GM19351 (cell line): ENCODE results near the gene ACTR3C.
A peak's percentile ranks its signal among the peaks of the same experiment; 100 is the strongest.
"Not testable (repeated sequence)": the region's sequence is repeated elsewhere in the genome, so short reads cannot be mapped to it uniquely, and the experiment has no call there.

Source experiments
- ATAC-seq: cut with Tn5 transposase; IDR thresholded peaks from one replicate; pipeline ENCODE4 v1.9.1; 2021; ENCODE audit warnings: mild to moderate bottlenecking, moderate library complexity; ENCODE audit not compliant: unreplicated experiment

ACTR3C gene

GRCh38 chr7:150287815-150288214 is 35.5 kb downstream of the ACTR3C start:
- not testable (repeated sequence) for ATAC-seq

GRCh38 chr7:150285849-150286754 is 37.2 kb downstream of the ACTR3C start:
- peak; percentile 60 for ATAC-seq

- ATAC-seq, result not testable (repeated sequence)
Measured at GRCh38 chr7:150283608-150284007, 39.7 kb downstream of the ACTR3C start.

- ATAC-seq, result not testable (repeated sequence)
Measured at GRCh38 chr7:150283111-150283510, 40.2 kb downstream of the ACTR3C start.

GRCh38 chr7:150281681-150282403 is 41.5 kb downstream of the ACTR3C start:
- ATAC-seq, result not testable (repeated sequence)

- ATAC-seq, result not testable (repeated sequence)
Measured at GRCh38 chr7:150278383-150278782, 45.0 kb downstream of the ACTR3C start.

GRCh38 chr7:150276132-150276695 is 47.1 kb downstream of the ACTR3C start:
- ATAC-seq, result peak; percentile 67

- not testable (repeated sequence) for ATAC-seq
Measured at GRCh38 chr7:150271898-150272297, 51.4 kb downstream of the ACTR3C start.

GRCh38 chr7:150270101-150270824 is 53.1 kb downstream of the ACTR3C start:
- not testable (repeated sequence) for ATAC-seq

- ATAC-seq, result not testable (repeated sequence)
Measured at GRCh38 chr7:150268798-150269197, 54.5 kb downstream of the ACTR3C start.

- ATAC-seq, result not testable (repeated sequence)
Measured at GRCh38 chr7:150268287-150268686, 55.1 kb downstream of the ACTR3C start.

GRCh38 chr7:150266953-150267665 is 56.2 kb downstream of the ACTR3C start:
- ATAC-seq, result not testable (repeated sequence)

- ATAC-seq, result not testable (repeated sequence)
Measured at GRCh38 chr7:150262656-150263055, 60.7 kb downstream of the ACTR3C start.

GRCh38 chr7:150247745-150248144 is 75.6 kb downstream of the ACTR3C start:
- ATAC-seq, result not testable (repeated sequence)

- ATAC-seq, result not testable (repeated sequence)
Measured at GRCh38 chr7:150245208-150245607, 78.1 kb downstream of the ACTR3C start.

- ATAC-seq, result not testable (repeated sequence)
Measured at GRCh38 chr7:150242935-150243334, 80.4 kb downstream of the ACTR3C start.

- ATAC-seq, result not testable (repeated sequence)
Measured at GRCh38 chr7:150225444-150225843, 97.9 kb downstream of the ACTR3C start.

GRCh38 chr7:150222083-150222972 is 101.0 kb downstream of the ACTR3C start:
- not testable (repeated sequence) for ATAC-seq

GRCh38 chr7:150220673-150221181 is 102.6 kb downstream of the ACTR3C start:
- not testable (repeated sequence) for ATAC-seq
